DND-41 (cell line): ENCODE data around the gene FNDC10.

ENCODE experiments used
- ATAC-seq: fragments of 200-7000 bp; cut with Tn5 transposase; 3 replicates; pipeline ENCODE4 v1.9.1; 2021; ENCODE audit warnings: low read depth; ENCODE audit not compliant: insufficient read depth
- DNase-seq: peaks from one replicate; pipeline ENCODE4 v3.0.0-alpha.2; 2020
- H2AFZ ChIP-seq: 2 replicates; pipeline ENCODE4 v1.6.0; 2012; ENCODE audit warnings: low read depth, low read length
- H3K27ac ChIP-seq: 2 replicates; pipeline ENCODE4 v1.5.1; 2012; ENCODE audit warnings: low read length, inconsistent platforms
- H3K27me3 ChIP-seq: fragments of 200-600 bp; sonication (generic); 2 replicates; pipeline ENCODE4 v1.6.0; 2012; ENCODE audit warnings: low read length, mild to moderate bottlenecking, inconsistent platforms; ENCODE audit not compliant: insufficient read depth, poor library complexity
- H3K36me3 ChIP-seq: 2 replicates; pipeline ENCODE4 v1.5.1; 2012; ENCODE audit warnings: low read length, inconsistent platforms; ENCODE audit not compliant: insufficient read depth
- H3K4me1 ChIP-seq: 2 replicates; pipeline ENCODE4 v1.5.1; 2012; ENCODE audit warnings: mild to moderate bottlenecking, low read length; ENCODE audit not compliant: insufficient read depth
- H3K4me2 ChIP-seq: 2 replicates; pipeline ENCODE4 v1.6.0; 2012; ENCODE audit warnings: mild to moderate bottlenecking, moderate library complexity, low read length, inconsistent platforms; ENCODE audit not compliant: insufficient read depth
- H3K4me3 ChIP-seq, 2 experiments: fragments of 200-600 bp in 1 of 2; shearing (Covaris generic) in 1 of 2; 2 replicates each; pipeline ENCODE4 v1.5.1; 2012 to 2016; ENCODE audit warnings: inconsistent platforms in 2 of 2, low read length in 2 of 2, mild to moderate bottlenecking in 2 of 2, low read depth in 1 of 2, moderate library complexity in 1 of 2
- H3K79me2 ChIP-seq: 2 replicates; pipeline ENCODE4 v1.6.0; 2012; ENCODE audit warnings: low read length, inconsistent platforms; ENCODE audit not compliant: insufficient read depth
- H3K9ac ChIP-seq: 2 replicates; pipeline ENCODE4 v1.6.0; 2012; ENCODE audit warnings: low read depth, mild to moderate bottlenecking, inconsistent platforms, low read length, moderate library complexity
- H3K9me3 ChIP-seq: 2 replicates; pipeline ENCODE4 v1.5.1; 2012; ENCODE audit warnings: low read length, moderate library complexity, mild to moderate bottlenecking, inconsistent platforms; ENCODE audit not compliant: insufficient read depth, severe bottlenecking
- H4K20me1 ChIP-seq: 2 replicates; pipeline ENCODE4 v1.6.0; 2012; ENCODE audit warnings: low read length; ENCODE audit not compliant: insufficient read depth
- EZH2 ChIP-seq: IDR thresholded peaks from 3 replicates; pipeline ENCODE4 v1.6.1; 2012; ENCODE audit warnings: borderline replicate concordance, low read depth, mild to moderate bottlenecking, moderate library complexity, low read length, inconsistent platforms; ENCODE audit not compliant: severe bottlenecking
- TF ChIP-seq, protein P1 (sequence below): IDR thresholded peaks from 2 replicates; pipeline ENCODE4 v1.5.1; 2012; ENCODE audit warnings: borderline replicate concordance, low read length, moderate library complexity, mild to moderate bottlenecking; ENCODE audit not compliant: poor library complexity, severe bottlenecking; ENCODE audit errors: extremely low read depth

The FNDC10 gene

GRCh38 chr1:1556505-1556904, 43.4 kb downstream of the FNDC10 start:
- DNase-seq (no peak), ATAC-seq (no peak)
- H3K79me2 ChIP-seq, result peaks cover 63% of the 10 kb centered on the region
- H4K20me1 ChIP-seq, result peaks cover 52% of the 10 kb centered on the region
- H3K9ac ChIP-seq, result no peak overlapping the region
- H3K36me3 ChIP-seq, result peaks cover 71% of the 10 kb centered on the region
- no peak overlapping the region for H2AFZ ChIP-seq
- H3K4me3 ChIP-seq, result no peak overlapping the region
- H3K9me3 ChIP-seq, result no peaks in the 10 kb centered on the region
- no peak overlapping the region for H3K27ac ChIP-seq
- no peak overlapping the region for H3K4me2 ChIP-seq
- H3K27me3 ChIP-seq, result no peaks in the 10 kb centered on the region
- H3K4me1 ChIP-seq, result no peaks in the 10 kb centered on the region
- TF ChIP-seq EZH2, result no peak
- TF ChIP-seq, protein P1, sequence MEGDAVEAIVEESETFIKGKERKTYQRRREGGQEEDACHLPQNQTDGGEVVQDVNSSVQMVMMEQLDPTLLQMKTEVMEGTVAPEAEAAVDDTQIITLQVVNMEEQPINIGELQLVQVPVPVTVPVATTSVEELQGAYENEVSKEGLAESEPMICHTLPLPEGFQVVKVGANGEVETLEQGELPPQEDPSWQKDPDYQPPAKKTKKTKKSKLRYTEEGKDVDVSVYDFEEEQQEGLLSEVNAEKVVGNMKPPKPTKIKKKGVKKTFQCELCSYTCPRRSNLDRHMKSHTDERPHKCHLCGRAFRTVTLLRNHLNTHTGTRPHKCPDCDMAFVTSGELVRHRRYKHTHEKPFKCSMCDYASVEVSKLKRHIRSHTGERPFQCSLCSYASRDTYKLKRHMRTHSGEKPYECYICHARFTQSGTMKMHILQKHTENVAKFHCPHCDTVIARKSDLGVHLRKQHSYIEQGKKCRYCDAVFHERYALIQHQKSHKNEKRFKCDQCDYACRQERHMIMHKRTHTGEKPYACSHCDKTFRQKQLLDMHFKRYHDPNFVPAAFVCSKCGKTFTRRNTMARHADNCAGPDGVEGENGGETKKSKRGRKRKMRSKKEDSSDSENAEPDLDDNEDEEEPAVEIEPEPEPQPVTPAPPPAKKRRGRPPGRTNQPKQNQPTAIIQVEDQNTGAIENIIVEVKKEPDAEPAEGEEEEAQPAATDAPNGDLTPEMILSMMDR, result no peak

DNA sequence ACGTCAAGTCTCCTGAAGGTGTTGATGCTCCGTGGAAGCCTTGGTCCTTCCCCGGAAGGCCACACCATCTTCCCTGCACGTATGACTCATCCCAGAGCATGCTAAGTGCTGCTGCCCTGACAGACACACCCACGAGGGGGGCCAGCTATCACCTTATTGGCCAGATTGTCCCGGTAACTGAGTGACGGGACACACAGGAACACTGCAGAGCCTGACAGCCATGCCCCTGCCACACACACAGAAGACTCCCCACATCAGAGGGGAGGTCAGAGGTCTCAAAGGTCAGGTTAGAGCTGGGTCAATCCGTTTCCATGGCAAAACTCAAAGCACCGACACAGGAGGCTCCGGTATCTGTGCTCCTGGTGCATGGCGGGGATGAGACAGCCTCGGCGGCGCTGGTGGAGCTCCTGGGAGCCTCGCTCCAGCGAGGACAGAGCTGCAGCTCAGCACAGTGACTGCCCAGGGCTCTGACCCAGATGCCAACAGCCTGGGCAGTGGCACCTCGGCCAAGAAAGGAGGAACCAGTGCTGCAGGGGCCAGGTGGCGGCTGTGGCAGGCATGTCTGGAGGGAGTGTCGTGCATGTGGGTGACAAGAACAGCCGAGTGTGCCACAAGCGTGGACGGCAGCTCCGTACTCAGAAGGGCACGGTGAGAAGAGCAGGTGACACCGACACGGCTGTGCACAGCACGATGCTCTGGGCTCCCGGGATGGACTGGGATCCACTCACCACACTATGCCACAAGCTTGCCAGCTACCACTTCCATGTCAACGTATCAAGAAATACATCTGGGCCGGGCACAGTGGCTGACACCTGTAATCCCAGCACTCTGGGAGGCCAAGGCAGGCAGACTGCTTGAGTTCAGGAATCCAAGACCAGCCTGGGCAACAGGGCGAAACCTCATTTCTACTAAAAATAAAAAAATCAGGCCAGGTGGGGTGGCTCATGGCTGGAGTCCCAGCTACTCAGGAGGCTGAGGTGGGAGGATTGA, 44.7 kb downstream of the FNDC10 start:
- H3K36me3 ChIP-seq, result peaks cover 64% of the 10 kb centered on the region
- no peaks in the 10 kb centered on the region for H3K4me1 ChIP-seq
- H2AFZ ChIP-seq, result no peak overlapping the region
- no peak overlapping the region for H3K9ac ChIP-seq
- H3K9me3 ChIP-seq, result no peaks in the 10 kb centered on the region
- no peak overlapping the region for H3K4me2 ChIP-seq
- TF ChIP-seq, protein P1, result no peak
- TF ChIP-seq EZH2, result no peak
- H4K20me1 ChIP-seq, result peaks cover 61% of the 10 kb centered on the region
- no peak overlapping the region for H3K4me3 ChIP-seq
- DNase-seq (no peak), ATAC-seq (no peak)
- peaks cover 65% of the 10 kb centered on the region for H3K79me2 ChIP-seq
- no peak overlapping the region for H3K27ac ChIP-seq
- H3K27me3 ChIP-seq, result no peaks in the 10 kb centered on the region

DNA sequence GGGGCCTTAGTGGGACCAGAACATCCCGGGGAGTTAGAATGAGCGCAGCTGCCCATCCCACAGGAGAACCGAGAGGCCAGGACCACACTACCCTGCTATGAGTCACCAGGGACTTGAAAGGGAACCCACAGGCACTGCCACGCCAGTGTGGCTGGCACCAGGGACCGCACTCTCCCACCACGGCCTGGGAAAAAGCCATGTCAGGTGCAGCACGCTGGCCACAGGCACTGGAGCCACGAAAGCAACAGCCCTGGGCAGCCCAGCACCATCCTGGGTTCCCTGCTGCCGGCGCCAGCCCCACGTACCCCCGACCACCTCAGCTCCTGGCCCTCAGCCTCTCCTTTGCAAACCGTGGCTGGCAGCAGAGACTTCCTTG, 45.4 kb downstream of the FNDC10 start:
- peaks cover 61% of the 10 kb centered on the region for H4K20me1 ChIP-seq
- H3K36me3 ChIP-seq, result peaks cover 58% of the 10 kb centered on the region
- DNase-seq (no peak), ATAC-seq (no peak)
- H3K9ac ChIP-seq, result no peak overlapping the region
- H3K4me3 ChIP-seq, result no peak overlapping the region
- TF ChIP-seq, protein P1, result no peak
- no peak for TF ChIP-seq EZH2
- no peak overlapping the region for H2AFZ ChIP-seq
- H3K27me3 ChIP-seq, result no peaks in the 10 kb centered on the region
- no peaks in the 10 kb centered on the region for H3K4me1 ChIP-seq
- H3K9me3 ChIP-seq, result no peaks in the 10 kb centered on the region
- H3K4me2 ChIP-seq, result no peak overlapping the region
- H3K27ac ChIP-seq, result no peak overlapping the region
- peaks cover 61% of the 10 kb centered on the region for H3K79me2 ChIP-seq
